GM18511 (cell line): ENCODE results near the gene RAB29.
"Not testable (repeated sequence)": the region's sequence is repeated elsewhere in the genome, so short reads cannot be mapped to it uniquely, and the experiment has no call there.

Experiments used
- ATAC-seq: cut with Tn5 transposase; IDR thresholded peaks from one replicate; pipeline ENCODE4 v1.9.1; 2021; ENCODE audit warnings: mild to moderate bottlenecking, moderate library complexity; ENCODE audit not compliant: unreplicated experiment

The RAB29 gene

DNA sequence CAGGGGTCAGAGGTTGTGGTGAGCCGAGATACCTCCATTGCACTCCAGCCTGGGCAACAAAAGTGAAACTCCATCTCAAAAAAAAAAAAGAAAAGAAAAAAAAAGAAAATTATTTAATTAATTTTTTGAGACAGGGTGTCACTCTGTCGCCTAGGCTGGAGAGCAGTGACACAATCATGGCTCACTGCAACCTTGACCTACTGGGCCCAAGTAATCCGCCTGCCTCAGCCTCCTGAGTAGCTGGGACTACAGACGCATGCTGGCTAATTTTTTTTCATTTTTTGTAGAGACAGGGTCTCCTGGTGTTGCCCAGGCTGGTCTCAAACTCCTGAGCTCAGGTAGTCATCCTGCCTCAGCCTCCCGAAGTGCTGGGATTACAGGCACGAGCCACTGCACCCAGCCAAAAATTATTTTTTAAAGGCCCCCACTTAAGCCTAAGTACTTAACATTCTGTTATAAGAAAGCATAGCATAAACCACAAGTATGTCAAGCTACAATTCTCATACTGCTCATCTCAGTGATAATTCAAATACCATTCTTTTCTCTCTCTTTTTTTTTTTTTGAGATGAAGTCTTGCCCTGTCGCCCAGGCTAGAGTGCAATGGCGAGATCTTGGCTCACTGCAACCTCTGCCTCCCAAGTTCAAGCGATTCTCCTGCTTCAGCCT lies 45.2 kb downstream of the RAB29 start:
- no peak for ATAC-seq

DNA sequence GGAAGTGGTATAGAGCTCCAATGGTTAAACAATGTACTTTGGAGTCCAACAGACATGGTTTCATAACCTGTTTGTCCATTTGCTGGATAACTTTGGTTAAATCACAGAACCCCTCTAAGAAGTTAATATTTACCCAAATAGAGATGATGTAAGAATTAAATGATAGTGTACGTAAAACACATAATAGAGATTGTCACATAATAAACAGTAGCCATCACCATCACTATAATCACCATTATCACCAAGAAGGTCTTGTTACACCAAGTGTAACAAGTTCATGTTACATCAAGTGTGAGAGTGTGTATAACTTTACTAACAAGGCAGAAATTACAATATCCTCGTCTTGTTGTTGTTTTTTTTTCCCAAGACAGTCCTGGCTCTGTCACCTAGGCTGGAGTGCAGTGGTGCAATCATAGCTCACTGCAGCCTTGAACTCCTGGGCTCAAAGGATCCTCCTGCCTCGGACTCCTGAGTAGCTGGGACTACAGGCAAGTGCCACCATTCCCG lies 48.6 kb downstream of the RAB29 start:
- no peak for ATAC-seq

DNA sequence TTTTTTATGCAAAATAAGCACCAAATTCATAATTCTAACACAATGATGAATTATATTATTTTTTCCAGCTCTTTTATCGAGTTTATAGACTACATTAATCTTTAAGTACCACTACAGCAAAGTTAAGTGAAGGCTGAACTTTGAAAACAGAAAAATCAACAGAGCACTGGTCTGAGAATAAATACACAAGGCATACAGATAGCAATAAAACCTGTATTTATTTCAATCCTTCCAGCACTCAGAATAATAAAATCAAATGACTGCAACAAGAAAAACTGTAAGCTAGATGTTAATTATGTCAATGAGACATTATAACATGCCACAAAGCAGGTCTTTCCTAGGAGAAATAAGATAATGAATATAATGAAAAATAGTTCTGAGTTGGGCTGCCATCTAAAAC lies 49.8 kb downstream of the RAB29 start:
- ATAC-seq = no peak

DNA sequence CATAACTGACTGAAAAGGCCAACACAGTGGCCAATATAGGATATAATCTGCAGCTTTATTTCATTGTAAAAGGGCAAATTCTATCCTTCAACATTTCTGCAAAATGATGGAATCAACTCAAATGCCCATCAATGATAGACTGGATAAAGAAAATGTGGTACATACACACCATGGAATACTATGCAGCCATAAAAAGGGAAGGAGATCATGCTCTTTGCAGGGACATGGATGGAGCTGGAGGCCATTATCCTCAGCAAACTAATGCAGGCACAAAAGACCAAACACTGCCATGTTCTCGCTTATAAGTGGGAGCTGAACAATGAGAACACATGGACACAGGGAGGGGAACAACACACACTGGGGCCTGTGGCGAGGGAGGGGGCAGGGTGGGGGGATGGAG lies 54.5 kb downstream of the RAB29 start:
- ATAC-seq = not testable (repeated sequence)

DNA sequence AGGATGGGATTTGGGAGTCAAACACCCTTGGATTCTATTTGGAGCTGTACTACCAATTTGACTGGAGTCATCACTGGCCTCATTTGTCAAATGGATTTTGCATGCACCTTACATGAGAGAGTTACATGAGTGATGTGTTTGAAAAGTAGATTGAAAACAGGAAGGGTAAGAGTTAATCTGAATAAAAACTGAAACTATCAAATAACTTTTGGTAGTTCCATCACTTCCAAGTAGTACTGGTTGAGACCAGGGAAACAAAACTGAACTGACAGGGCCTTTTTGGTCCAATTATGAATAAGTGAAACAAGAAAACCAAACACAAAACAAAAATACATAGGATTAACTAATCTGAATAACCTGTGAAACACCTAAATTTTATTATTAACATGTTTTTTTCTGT lies 55.5 kb downstream of the RAB29 start:
- no peak for ATAC-seq

DNA sequence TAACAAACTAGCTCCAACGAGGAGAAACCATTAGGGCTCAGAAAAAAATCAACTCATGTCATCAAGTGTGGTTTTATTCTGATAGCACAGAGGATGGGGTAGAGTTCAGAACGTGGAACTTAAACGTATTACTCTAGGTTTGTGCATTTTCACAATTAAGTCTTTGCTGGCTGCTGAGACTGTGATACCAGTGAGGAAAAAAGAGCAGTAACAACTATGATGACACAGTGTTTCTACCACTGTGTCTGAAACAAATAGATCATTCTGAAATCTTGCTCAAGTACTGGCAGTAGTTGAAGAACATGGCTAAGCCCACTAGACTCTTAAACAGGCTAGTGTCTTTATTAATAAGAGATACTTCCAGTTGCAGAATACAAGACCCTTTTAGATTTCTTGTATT lies 56.3 kb downstream of the RAB29 start:
- ATAC-seq = no peak
